ENCODE data around the gene DCAF10.

GRCh38 chr9:37913480-37914153 is 113.0 kb downstream of the DCAF10 start:
- TF ChIP-seq CTCF (conservative IDR thresholded peaks at IDR 0.05; ENCODE audit: low read length): peak; percentile 95
- TF ChIP-seq EZH2phosphoT487 (IDR thresholded peaks at IDR 0.05; ENCODE audit: borderline replicate concordance, low read depth, low read length): no peak

Measured in OCI-LY7 (cell line).